Body of pancreas (tissue), 4 donors: ENCODE results near the gene WNT5B.

Experiments used
- CTCF ChIP-seq, 7 experiments: fragments of 450-650 bp in 4 of 7; fragments of 200-600 bp in 3 of 7; sonication (generic) in 3 of 7; IDR thresholded peaks; one replicate each; pipeline ENCODE4 v1.5.1; 2016 to 2019; ENCODE audit warnings: antibody characterized with exemption in 7 of 7
- POLR2A ChIP-seq, 3 donors: fragments of 450-650 bp; IDR thresholded peaks; one replicate each; pipeline ENCODE4 v1.6.1; 2016; ENCODE audit warnings: antibody characterized with exemption in 3 of 3, mild to moderate bottlenecking in 2 of 3

- TF ChIP-seq CTCF (IDR thresholded peaks at IDR 0.05) = no peak
- TF ChIP-seq POLR2A (IDR thresholded peaks at IDR 0.05) = no peak
Observed at GRCh38 chr12:1650260-1650977, 21.4 kb downstream of the WNT5B start.
